HepG2 (cell line): Measurements from ENCODE around the gene KAT2A. TPM values are rescaled to one million over a fixed set of nuclear protein-coding genes. Genes with fewer than 3 reads are reported as not detected.

Experiments used
- AHR ChIP-seq: IDR thresholded peaks from 2 replicates; pipeline ENCODE4 v1.6.1; 2018; ENCODE audit warnings: missing genetic modification reagents, missing compliant biosample characterization
- AKAP8 ChIP-seq: sonication (generic); formaldehyde crosslinking; IDR thresholded peaks from 2 replicates; pipeline ENCODE4 v1.5.1; 2020; ENCODE audit warnings: mild to moderate bottlenecking, missing genetic modification reagents
- DMTF1 ChIP-seq: sonication (generic); formaldehyde crosslinking; IDR thresholded peaks from 2 replicates; pipeline ENCODE4 v1.4.0; 2020; ENCODE audit warnings: mild to moderate bottlenecking, missing genetic modification reagents
- FOXM1 ChIP-seq: sonication (generic); formaldehyde crosslinking; IDR thresholded peaks from 2 replicates; pipeline ENCODE4 v1.5.0; 2020; ENCODE audit warnings: missing genetic modification reagents
- GFI1 ChIP-seq: sonication (generic); formaldehyde crosslinking; IDR thresholded peaks from 2 replicates; pipeline ENCODE4 v1.5.0; 2020; ENCODE audit warnings: missing genetic modification reagents, mild to moderate bottlenecking, borderline replicate concordance
- HNRNPUL1 ChIP-seq: fragments of 200-400 bp; formaldehyde crosslinking; IDR thresholded peaks from 2 replicates; pipeline ENCODE4 v1.6.1; 2017; ENCODE audit warnings: low read depth, mild to moderate bottlenecking, low read length, moderate library complexity
- MAZ ChIP-seq, 2 experiments: sonication (generic) in 1 of 2; formaldehyde crosslinking in 1 of 2; IDR thresholded peaks; 2 replicates each; pipeline versions ENCODE4 v1.5.0 to v1.6.1; 2012 to 2020; ENCODE audit warnings: low read depth in 2 of 2, mild to moderate bottlenecking in 2 of 2, borderline replicate concordance in 1 of 2, improper control_type of control experiment in 1 of 2, low read length in 1 of 2, missing genetic modification reagents in 1 of 2, moderate library complexity in 1 of 2
- NFYC ChIP-seq: IDR thresholded peaks from 2 replicates; pipeline ENCODE4 v1.6.1; 2016; ENCODE audit warnings: missing genetic modification reagents, missing compliant biosample characterization
- PHF20 ChIP-seq: sonication (generic); formaldehyde crosslinking; IDR thresholded peaks from 2 replicates; pipeline ENCODE4 v1.5.0; 2020; ENCODE audit warnings: mild to moderate bottlenecking, missing genetic modification reagents
- PRPF4 ChIP-seq: fragments of 200-400 bp; formaldehyde crosslinking; IDR thresholded peaks from 2 replicates; pipeline ENCODE4 v1.6.1; 2016; ENCODE audit warnings: low read length, low read depth; ENCODE audit not compliant: poor library complexity, severe bottlenecking
- REXO4 ChIP-seq: sonication (generic); formaldehyde crosslinking; IDR thresholded peaks from 2 replicates; pipeline ENCODE4 v1.8.0; 2022; ENCODE audit warnings: missing genetic modification reagents, mild to moderate bottlenecking, borderline replicate concordance
- SOX6 ChIP-seq, 2 experiments: fragments of 450-650 bp in 1 of 2; sonication (generic) in 1 of 2; formaldehyde crosslinking in 1 of 2; IDR thresholded peaks; 2 replicates each; pipeline versions ENCODE4 v1.4.0 to v1.6.1; 2017 to 2020; ENCODE audit warnings: antibody characterized with exemption in 1 of 2, mild to moderate bottlenecking in 1 of 2, missing genetic modification reagents in 1 of 2
- TBP ChIP-seq: sonication (generic); formaldehyde crosslinking; IDR thresholded peaks from 2 replicates; pipeline ENCODE4 v1.5.0; 2020; ENCODE audit warnings: missing genetic modification reagents
- ZBED4 ChIP-seq: sonication (generic); formaldehyde crosslinking; IDR thresholded peaks from 2 replicates; pipeline ENCODE4 v1.4.0; 2020; ENCODE audit warnings: missing genetic modification reagents, borderline replicate concordance
- ZC3H4 ChIP-seq: sonication (generic); formaldehyde crosslinking; IDR thresholded peaks from 2 replicates; pipeline ENCODE4 v1.4.0; 2020; ENCODE audit warnings: missing genetic modification reagents, borderline replicate concordance
- ZNF230 ChIP-seq: sonication (generic); formaldehyde crosslinking; IDR thresholded peaks from 2 replicates; pipeline ENCODE4 v1.4.0; 2020; ENCODE audit warnings: mild to moderate bottlenecking, missing genetic modification reagents
- ZNF382 ChIP-seq: sonication (generic); formaldehyde crosslinking; IDR thresholded peaks from 2 replicates; pipeline ENCODE4 v1.5.0; 2020; ENCODE audit warnings: missing genetic modification reagents, mild to moderate bottlenecking, borderline replicate concordance
- ZNF550 ChIP-seq: sonication (generic); formaldehyde crosslinking; IDR thresholded peaks from 2 replicates; pipeline ENCODE4 v1.4.0; 2020; ENCODE audit warnings: mild to moderate bottlenecking, missing genetic modification reagents, borderline replicate concordance
- ZNF761 ChIP-seq: sonication (generic); formaldehyde crosslinking; conservative IDR thresholded peaks from 2 replicates; pipeline ENCODE4 v1.4.0; 2020; ENCODE audit warnings: mild to moderate bottlenecking, missing genetic modification reagents
- ZNF792 ChIP-seq: IDR thresholded peaks from 2 replicates; pipeline ENCODE4 v1.6.1; 2016
- ZSCAN20 ChIP-seq: sonication (generic); formaldehyde crosslinking; IDR thresholded peaks from 2 replicates; pipeline ENCODE4 v1.4.0; 2020; ENCODE audit warnings: missing genetic modification reagents, mild to moderate bottlenecking, borderline replicate concordance
- polyA plus RNA-seq, 8 experiments: library from polyadenylated mRNA; depleted of rRNA in 3 of 8; stranded (reverse) in 7 of 8; unstranded in 1 of 8; fragments of >200 nt; fragmentation: Illumina TruSeq in 4 of 8; extraction: Trizol in 4 of 8; gene quantifications; 2 replicates each; pipeline versions ENCODE4 v1.2.1 to v1.2.3, GENCODE V29; 2011 to 2016; ENCODE audit warnings: low read depth in 4 of 8, missing spikeins in 1 of 8, mixed read lengths in 1 of 8; ENCODE audit not compliant: insufficient read depth in 1 of 8
- total RNA-seq, 5 experiments: library from RNA; depleted of rRNA; stranded (reverse); fragments of >200 nt; fragmentation: Illumina TruSeq; extraction: Trizol; gene quantifications; 2 replicates each; pipeline ENCODE4 v1.2.3, GENCODE V29; 2016; ENCODE audit warnings: low read depth in 1 of 5
- TF ChIP-seq, protein P1 (sequence below): sonication (generic); formaldehyde crosslinking; IDR thresholded peaks from 2 replicates; pipeline ENCODE4 v1.8.1; 2023; ENCODE audit warnings: mild to moderate bottlenecking, missing genetic modification reagents, borderline replicate concordance

The KAT2A gene
- total and polyA plus RNA-seq, 2 of the 13 experiments (the other 11 are each of a cell fraction or from before 2014, with no cell fraction given), result 29.1 to 90.4 TPM

GRCh38 chr17:42153919-42154742, 33.0 kb upstream of the KAT2A start (continued):
- TF ChIP-seq DMTF1 (CRISPR knock-in tag), result no peak
- TF ChIP-seq REXO4, result no peak
- no peak for TF ChIP-seq ZNF550 (CRISPR knock-in tag)
- peak; percentile 22 for TF ChIP-seq PRPF4
- peak; percentile 33; the same call in 1 of the 2 replicates for TF ChIP-seq NFYC
- TF ChIP-seq AHR, result no peak
- TF ChIP-seq ZSCAN20 (CRISPR knock-in tag), result no peak
- no peak for TF ChIP-seq FOXM1
- peak; percentile 0; the same call in 1 of the 2 replicates for TF ChIP-seq ZBED4 (CRISPR knock-in tag)
- TF ChIP-seq ZC3H4 (CRISPR knock-in tag), result no peak
- TF ChIP-seq, protein P1, sequence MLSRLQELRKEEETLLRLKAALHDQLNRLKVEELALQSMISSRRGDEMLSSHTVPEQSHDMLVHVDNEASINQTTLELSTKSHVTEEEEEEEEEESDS (CRISPR knock-in tag), result no peak
- TF ChIP-seq MAZ (IDR thresholded peaks at IDR 0.05; ENCODE audit: borderline replicate concordance, low read depth, low read length), result no peak
- TF ChIP-seq MAZ (CRISPR knock-in tag; IDR thresholded peaks at IDR 0.05; ENCODE audit: low read depth), result 0 out of 2 replicates have a peak, but pooled peaks have one; percentile 41
- TF ChIP-seq AKAP8 (CRISPR knock-in tag), result 0 out of 2 replicates have a peak, but pooled peaks have one; percentile 43
- TF ChIP-seq ZNF382 (CRISPR knock-in tag), result no peak
- TF ChIP-seq ZNF792 (CRISPR knock-in tag), result no peak
- no peak for TF ChIP-seq SOX6 (IDR thresholded peaks at IDR 0.05)
- peak; percentile 65 for TF ChIP-seq SOX6 (CRISPR knock-in tag; IDR thresholded peaks at IDR 0.05)
- no peak for TF ChIP-seq TBP (CRISPR knock-in tag)
- TF ChIP-seq ZNF230, result no peak
- TF ChIP-seq PHF20 (CRISPR knock-in tag), result no peak
- no peak for TF ChIP-seq GFI1 (CRISPR knock-in tag)
- TF ChIP-seq HNRNPUL1, result no peak
- TF ChIP-seq ZNF761 (CRISPR knock-in tag), result no peak
